Lower leg skin (tissue), 4 donors: ENCODE data around the gene OR5AU1. TPM values are rescaled to one million over a fixed set of nuclear protein-coding genes. Genes with fewer than 3 reads are reported as not detected.
"Not testable (repeated sequence)": the region's sequence is repeated elsewhere in the genome, so short reads cannot be mapped to it uniquely, and the experiment has no call there.

Source experiments
- DNase-seq, 2 donors: peaks; one replicate each; pipeline ENCODE4 v3.0.0-alpha.2; 2019; ENCODE audit warnings: low spot score in 2 of 2
- H3K4me3 ChIP-seq: fragments of 200-600 bp; sonication (generic); 2 replicates; pipeline ENCODE4 v1.5.1; 2017; ENCODE audit warnings: mild to moderate bottlenecking, low read depth; ENCODE audit not compliant: poor library complexity, severe bottlenecking
- POLR2A ChIP-seq, 2 donors: fragments of 450-650 bp; IDR thresholded peaks; one replicate each; pipeline ENCODE4 v1.6.1; 2016 to 2017; ENCODE audit warnings: antibody characterized with exemption in 2 of 2, mild to moderate bottlenecking in 1 of 2, moderate library complexity in 1 of 2
- WGBS, 2 donors: methylation state at CpG; one replicate each; pipeline ENCODE4 v1.1.5; 2018; 5-methylcytosine and 5-hydroxymethylcytosine counted together
- intact Hi-C: fragments of 100-400 bp; cut with DNase I; formaldehyde crosslinking; loops from one replicate; pipeline ENCODE4 v1.15.0; 2023; ENCODE audit warnings: low total_unique reads
- total RNA-seq, 4 donors: library from RNA; depleted of rRNA; stranded (reverse); fragments of >200 nt; gene quantifications; one replicate each; pipeline ENCODE4 v1.1.0, GENCODE V29; 2016
- TF ChIP-seq, protein P1 (sequence below), 3 donors: fragments of 450-650 bp; IDR thresholded peaks; one replicate each; pipeline ENCODE4 v1.5.1; 2016; ENCODE audit warnings: antibody characterized with exemption in 3 of 3, mild to moderate bottlenecking in 3 of 3, moderate library complexity in 2 of 3

The OR5AU1 gene
- total RNA-seq, 4 donors from 2014 or later: 0.17 TPM; not detected in 3

DNA sequence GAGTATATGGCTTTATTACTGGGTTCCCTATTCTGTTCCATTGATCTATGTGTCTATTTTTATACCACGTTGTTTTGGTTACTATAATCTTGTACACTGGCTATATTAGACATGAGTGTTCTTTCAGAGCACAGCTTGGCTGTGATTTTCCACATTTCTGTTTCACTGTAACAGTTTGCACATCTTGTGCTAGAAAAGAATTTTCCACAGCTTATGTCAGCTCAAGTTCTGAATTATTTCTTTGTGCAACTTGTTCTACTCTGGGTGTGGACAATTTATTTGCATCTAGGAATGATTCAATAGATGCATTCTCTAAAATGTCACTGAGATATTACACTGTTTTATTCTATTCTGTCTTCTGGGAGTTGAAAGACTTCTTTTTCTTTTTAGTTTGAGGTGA lies 28.4 kb upstream of the OR5AU1 start:
- no peak for DNase-seq

GRCh38 chr14:21182166-21182565 lies 26.3 kb upstream of the OR5AU1 start:
- intact Hi-C loops: no loop called here
- TF ChIP-seq POLR2A (IDR thresholded peaks at IDR 0.05): no peak
- TF ChIP-seq, protein P1, sequence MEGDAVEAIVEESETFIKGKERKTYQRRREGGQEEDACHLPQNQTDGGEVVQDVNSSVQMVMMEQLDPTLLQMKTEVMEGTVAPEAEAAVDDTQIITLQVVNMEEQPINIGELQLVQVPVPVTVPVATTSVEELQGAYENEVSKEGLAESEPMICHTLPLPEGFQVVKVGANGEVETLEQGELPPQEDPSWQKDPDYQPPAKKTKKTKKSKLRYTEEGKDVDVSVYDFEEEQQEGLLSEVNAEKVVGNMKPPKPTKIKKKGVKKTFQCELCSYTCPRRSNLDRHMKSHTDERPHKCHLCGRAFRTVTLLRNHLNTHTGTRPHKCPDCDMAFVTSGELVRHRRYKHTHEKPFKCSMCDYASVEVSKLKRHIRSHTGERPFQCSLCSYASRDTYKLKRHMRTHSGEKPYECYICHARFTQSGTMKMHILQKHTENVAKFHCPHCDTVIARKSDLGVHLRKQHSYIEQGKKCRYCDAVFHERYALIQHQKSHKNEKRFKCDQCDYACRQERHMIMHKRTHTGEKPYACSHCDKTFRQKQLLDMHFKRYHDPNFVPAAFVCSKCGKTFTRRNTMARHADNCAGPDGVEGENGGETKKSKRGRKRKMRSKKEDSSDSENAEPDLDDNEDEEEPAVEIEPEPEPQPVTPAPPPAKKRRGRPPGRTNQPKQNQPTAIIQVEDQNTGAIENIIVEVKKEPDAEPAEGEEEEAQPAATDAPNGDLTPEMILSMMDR (IDR thresholded peaks at IDR 0.05): no peak
- H3K4me3 ChIP-seq: no peak overlapping the region
- DNase-seq: no peak
- 49 to 58% methylated on average over 2 of the region's 2 CpGs for WGBS, 2 donors

More for the DNA sequence above, 28.4 kb upstream of the OR5AU1 start:
- H3K4me3 ChIP-seq: no peak overlapping the region
- no peak for TF ChIP-seq POLR2A (IDR thresholded peaks at IDR 0.05)
- 24% methylated on average over 1 of the region's 1 CpG for WGBS, 2 donors
- intact Hi-C loops: no loop called here

GRCh38 chr14:21171128-21171527 lies 15.3 kb upstream of the OR5AU1 start:
- DNase-seq: no peak
- TF ChIP-seq POLR2A (IDR thresholded peaks at IDR 0.05): no peak
- TF ChIP-seq, protein P1 (IDR thresholded peaks at IDR 0.05): no peak
- WGBS, 2 donors: 62 to 74% methylated on average over 2 of the region's 2 CpGs
- no peak overlapping the region for H3K4me3 ChIP-seq
- intact Hi-C loops: no loop called here

- WGBS, 2 donors: 65 to 83% methylated on average over 4 of the region's 4 CpGs
- no peak for DNase-seq
- intact Hi-C loops: no loop called here
- no peak overlapping the region for H3K4me3 ChIP-seq
- TF ChIP-seq, protein P1 (IDR thresholded peaks at IDR 0.05): no peak
- no peak for TF ChIP-seq POLR2A (IDR thresholded peaks at IDR 0.05)
These were observed 13.7 kb upstream of the OR5AU1 start for GRCh38 chr14:21169573-21169972.

DNA sequence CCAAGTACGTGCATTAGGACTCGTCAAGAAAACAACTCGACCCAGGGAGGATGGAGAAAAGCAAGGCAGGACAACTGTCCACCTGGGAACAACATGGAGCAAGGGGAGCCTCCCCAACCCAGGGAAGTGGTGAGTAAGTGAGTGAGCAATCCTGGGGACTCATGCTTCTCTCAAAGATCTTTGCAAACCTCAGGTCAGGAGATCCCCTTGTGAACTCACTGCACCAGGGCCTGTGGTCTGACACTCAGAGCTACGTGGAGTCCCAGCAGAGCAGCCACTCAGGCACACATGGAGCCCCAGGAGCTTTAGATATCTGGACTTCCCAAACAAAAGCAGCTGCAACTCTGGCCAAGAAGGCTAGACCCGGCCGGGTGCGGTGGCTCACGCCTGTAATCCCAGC lies 12.2 kb upstream of the OR5AU1 start:
- no peak for DNase-seq
- 84 to 92% methylated on average over 8 of the region's 8 CpGs for WGBS, 2 donors
- no peak overlapping the region for H3K4me3 ChIP-seq
- intact Hi-C loops: no loop called here
- TF ChIP-seq, protein P1 (IDR thresholded peaks at IDR 0.05): no peak
- no peak for TF ChIP-seq POLR2A (IDR thresholded peaks at IDR 0.05)

- not testable (repeated sequence) for H3K4me3 ChIP-seq, DNase-seq
These were observed 9.8 kb upstream of the OR5AU1 start for GRCh38 chr14:21165670-21166069.

DNA sequence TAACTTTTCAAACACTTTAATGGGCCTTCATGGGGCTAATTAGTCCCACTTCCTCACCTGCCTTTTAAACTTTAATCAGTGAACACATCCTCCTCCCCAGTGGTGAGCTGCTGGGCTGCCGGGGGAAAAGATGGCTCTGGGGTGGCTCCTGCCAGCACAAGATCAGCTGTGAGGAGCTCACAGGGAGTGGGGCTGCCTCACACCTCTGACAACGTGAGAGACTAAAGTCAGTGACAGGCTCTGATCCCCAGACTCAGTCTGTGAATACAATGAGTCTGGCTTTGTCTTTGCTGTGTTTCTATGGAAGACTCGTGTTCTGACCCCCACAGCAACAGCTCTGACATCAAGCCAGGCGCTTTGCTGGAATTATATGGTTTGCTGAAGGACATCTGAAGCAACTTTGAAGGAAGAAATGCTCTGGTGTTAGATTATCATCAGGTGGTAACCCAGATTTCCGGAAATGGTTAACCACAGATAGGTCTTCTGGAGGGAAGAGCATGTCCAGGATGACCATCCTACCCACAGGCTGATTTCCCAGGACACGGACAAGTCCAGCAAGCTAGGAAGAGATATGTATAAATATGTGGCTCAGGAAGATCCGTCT lies 9.2 kb upstream of the OR5AU1 start:
- H3K4me3 ChIP-seq, DNase-seq, intact Hi-C loops: not testable (repeated sequence)
- 64 to 65% methylated on average over 7 of the region's 7 CpGs for WGBS, 2 donors

More at GRCh38 chr14:21165670-21166069, 9.8 kb upstream of the OR5AU1 start:
- intact Hi-C loops: not testable (repeated sequence)
- 44 to 64% methylated on average over 1 of the region's 1 CpG for WGBS, 2 donors
